WTC11 (cell line): ENCODE data around the gene HSPA12A. TPM values are rescaled to one million over a fixed set of nuclear protein-coding genes. Genes with fewer than 3 reads are reported as not detected.

Experiments used
- ATAC-seq: fragments of 200-7000 bp; cut with Tn5 transposase; 2 replicates; pipeline ENCODE4 v1.10.0; 2021; ENCODE audit warnings: mild to moderate bottlenecking, moderate library complexity
- CTCF ChIA-PET: fragments of 300-600 bp; sonication (Branson Sonifier 250); formaldehyde crosslinking; loops from one replicate; lab custom pipeline; 2021; ENCODE audit warnings: antibody characterized with exemption; lab: Charles Lee
- POLR2A ChIA-PET: fragments of 350-600 bp; sonication (Branson Sonifier 250); formaldehyde crosslinking; loops from one replicate; lab custom pipeline; 2021; ENCODE audit warnings: antibody characterized with exemption; lab: Charles Lee
- DNase-seq: peaks from one replicate; pipeline ENCODE4 v3.0.0; 2021; ENCODE audit warnings: low spot score
- H3K27ac Mint-ChIP-seq: 2 replicates; pipeline ENCODE4 v1.8.0; 2021; ENCODE audit warnings: mixed read lengths
- H3K27me3 Mint-ChIP-seq: 2 replicates; pipeline ENCODE4 v1.8.0; 2021; ENCODE audit warnings: low read depth, mild to moderate bottlenecking, moderate library complexity, mixed read lengths
- H3K36me3 Mint-ChIP-seq: 2 replicates; pipeline ENCODE4 v1.8.0; 2021; ENCODE audit warnings: mixed read lengths
- H3K4me1 Mint-ChIP-seq: 2 replicates; pipeline ENCODE4 v1.8.0; 2022; ENCODE audit warnings: mixed read lengths
- H3K4me3 Mint-ChIP-seq: 2 replicates; pipeline ENCODE4 v1.8.0; 2021; ENCODE audit warnings: mild to moderate bottlenecking, moderate library complexity, mixed read lengths
- H3K9me3 Mint-ChIP-seq: 2 replicates; pipeline ENCODE4 v1.8.0; 2021; ENCODE audit warnings: mixed read lengths
- ATF1 ChIP-seq: sonication (generic); formaldehyde crosslinking; IDR thresholded peaks from 2 replicates; pipeline ENCODE4 v1.8.1; 2023; ENCODE audit warnings: mild to moderate bottlenecking, moderate library complexity, missing genetic modification reagents
- E2F1 ChIP-seq: sonication (generic); formaldehyde crosslinking; IDR thresholded peaks from 2 replicates; pipeline ENCODE4 v1.8.0; 2022; ENCODE audit warnings: mild to moderate bottlenecking, missing genetic modification reagents
- ERG ChIP-seq: fragments of 250-450 bp; sonication (Bioruptor Pico); IDR thresholded peaks from 2 replicates; pipeline ENCODE4 v1.8.0; 2021; ENCODE audit warnings: mild to moderate bottlenecking
- ETV6 ChIP-seq: sonication (generic); formaldehyde crosslinking; IDR thresholded peaks from 2 replicates; pipeline ENCODE4 v1.8.1; 2022; ENCODE audit warnings: mild to moderate bottlenecking, missing genetic modification reagents
- FOXP1 ChIP-seq: sonication (generic); formaldehyde crosslinking; IDR thresholded peaks from 2 replicates; pipeline ENCODE4 v1.8.0; 2022; ENCODE audit warnings: missing genetic modification reagents, mild to moderate bottlenecking, moderate library complexity, borderline replicate concordance
- IRF1 ChIP-seq: sonication (generic); formaldehyde crosslinking; IDR thresholded peaks from 2 replicates; pipeline ENCODE4 v1.8.0; 2023; ENCODE audit warnings: missing genetic modification reagents
- IRF2 ChIP-seq: sonication (generic); formaldehyde crosslinking; IDR thresholded peaks from 2 replicates; pipeline ENCODE4 v1.8.0; 2022; ENCODE audit warnings: low read depth, missing genetic modification reagents, borderline replicate concordance
- NFATC4 ChIP-seq: fragments of 250-450 bp; sonication (Bioruptor Pico); IDR thresholded peaks from 2 replicates; pipeline ENCODE4 v1.9.0; 2021; ENCODE audit warnings: mild to moderate bottlenecking
- NFE2L1 ChIP-seq: sonication (generic); formaldehyde crosslinking; IDR thresholded peaks from 2 replicates; pipeline ENCODE4 v1.8.1; 2023; ENCODE audit warnings: missing genetic modification reagents
- NR3C1 ChIP-seq: sonication (generic); formaldehyde crosslinking; conservative IDR thresholded peaks from 2 replicates; pipeline ENCODE4 v1.8.1; 2023; ENCODE audit warnings: low read depth, mild to moderate bottlenecking, missing genetic modification reagents
- RELA ChIP-seq: sonication (generic); formaldehyde crosslinking; IDR thresholded peaks from 2 replicates; pipeline ENCODE4 v1.8.1; 2022; ENCODE audit warnings: missing genetic modification reagents, mild to moderate bottlenecking, borderline replicate concordance
- TCF7 ChIP-seq: sonication (generic); formaldehyde crosslinking; IDR thresholded peaks from 2 replicates; pipeline ENCODE4 v1.8.0; 2022; ENCODE audit warnings: mild to moderate bottlenecking, low read depth, missing genetic modification reagents, moderate library complexity
- ZNF138 ChIP-seq: sonication (generic); formaldehyde crosslinking; conservative IDR thresholded peaks from 2 replicates; pipeline ENCODE4 v1.8.1; 2022; ENCODE audit warnings: mild to moderate bottlenecking, moderate library complexity, missing genetic modification reagents
- ZNF219 ChIP-seq: sonication (generic); formaldehyde crosslinking; IDR thresholded peaks from 2 replicates; pipeline ENCODE4 v1.8.0; 2023; ENCODE audit warnings: missing genetic modification reagents, mild to moderate bottlenecking, borderline replicate concordance
- ZNF232 ChIP-seq: sonication (generic); formaldehyde crosslinking; IDR thresholded peaks from 2 replicates; pipeline ENCODE4 v1.8.0; 2022; ENCODE audit warnings: mild to moderate bottlenecking, missing genetic modification reagents
- total RNA-seq: library from RNA; stranded (reverse); gene quantifications from 3 replicates; pipeline ENCODE4 v1.2.3, GENCODE V29; 2021
- TF ChIP-seq, protein P1 (sequence below): sonication (generic); formaldehyde crosslinking; IDR thresholded peaks from 2 replicates; pipeline ENCODE4 v1.8.1; 2023; ENCODE audit warnings: mild to moderate bottlenecking, missing genetic modification reagents, moderate library complexity
- TF ChIP-seq, protein P2 (sequence below): fragments of 250-450 bp; sonication (Bioruptor Pico); IDR thresholded peaks from 2 replicates; pipeline ENCODE4 v1.9.0; 2021; ENCODE audit warnings: moderate library complexity, mild to moderate bottlenecking, inconsistent platforms, borderline replicate concordance

HSPA12A gene
- total RNA-seq, 1 experiment from 2014 or later: 7.2 TPM

DNA sequence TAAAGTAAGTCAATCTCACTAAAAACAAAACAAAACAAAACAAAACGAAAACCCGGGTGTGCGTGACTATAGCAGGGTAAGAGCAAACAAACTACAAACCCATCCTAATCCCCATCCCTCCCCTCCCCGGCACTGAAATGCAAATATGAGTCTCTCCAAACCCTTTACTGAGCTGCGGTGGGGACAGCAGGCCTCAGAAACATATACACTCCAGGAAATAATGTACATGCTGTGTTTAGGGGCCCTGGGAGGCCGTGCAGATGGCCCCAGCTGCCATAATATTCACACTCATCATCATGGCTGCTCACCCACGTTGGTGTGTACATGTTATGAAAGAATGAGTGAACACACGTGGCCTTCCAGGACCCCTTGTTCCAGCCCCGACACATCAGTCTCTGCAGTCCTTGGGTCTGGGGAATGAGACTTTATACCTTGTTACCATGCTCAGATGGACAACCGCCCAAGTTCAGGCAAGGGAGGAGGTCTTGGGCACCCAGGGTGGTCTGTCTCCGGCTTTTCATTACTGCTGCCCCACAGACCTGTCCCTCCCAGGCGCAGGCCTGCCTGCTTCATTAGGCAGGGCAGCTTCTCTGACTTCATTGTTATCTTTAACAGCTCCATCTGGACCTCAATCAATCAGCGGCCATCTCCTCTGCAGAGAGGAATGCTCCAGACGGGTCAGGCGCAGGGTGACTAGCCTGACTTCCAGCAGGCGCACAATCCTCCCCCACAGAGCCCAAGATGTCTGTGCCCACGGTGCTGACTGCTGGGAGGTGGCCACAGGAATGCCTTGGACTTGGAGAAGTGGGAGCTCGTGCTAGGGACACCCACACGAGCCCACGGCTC is 20.6 kb downstream of the HSPA12A start:
- POLR2A ChIA-PET: interaction anchor here (0.8 kb wide), 1 partner anchor 10 kb away, joined by 3 read pairs; no protein-coding TSS in a partner anchor
- CTCF ChIA-PET: interaction anchor here (1.0 kb wide), 3 partner anchors 20 to 75 kb away, joined by 3 read pairs; no protein-coding TSS in a partner anchor
- Mint-ChIP-seq H3K4me3 (no peak overlapping the region), H3K4me1 (peaks cover 19% of the 10 kb centered on the region), H3K36me3 (no peaks in the 10 kb centered on the region), H3K9me3 (no peaks in the 10 kb centered on the region), H3K27ac (no peak overlapping the region), H3K27me3 (no peaks in the 10 kb centered on the region)
- TF ChIP-seq IRF1 (no peak), ZNF232 (CRISPR knock-in tag) (no peak), ETV6 (CRISPR knock-in tag) (no peak), ATF1 (CRISPR knock-in tag) (no peak), TCF7 (CRISPR knock-in tag) (no peak), ZNF138 (CRISPR knock-in tag) (no peak), NFATC4 (CRISPR knock-in tag) (no peak), E2F1 (CRISPR knock-in tag) (no peak), ZNF219 (CRISPR knock-in tag) (no peak), IRF2 (CRISPR knock-in tag) (no peak), ERG (CRISPR knock-in tag) (no peak), NFE2L1 (CRISPR knock-in tag) (no peak), RELA (CRISPR knock-in tag) (no peak), NR3C1 (CRISPR knock-in tag) (no peak)
- TF ChIP-seq, protein P1, sequence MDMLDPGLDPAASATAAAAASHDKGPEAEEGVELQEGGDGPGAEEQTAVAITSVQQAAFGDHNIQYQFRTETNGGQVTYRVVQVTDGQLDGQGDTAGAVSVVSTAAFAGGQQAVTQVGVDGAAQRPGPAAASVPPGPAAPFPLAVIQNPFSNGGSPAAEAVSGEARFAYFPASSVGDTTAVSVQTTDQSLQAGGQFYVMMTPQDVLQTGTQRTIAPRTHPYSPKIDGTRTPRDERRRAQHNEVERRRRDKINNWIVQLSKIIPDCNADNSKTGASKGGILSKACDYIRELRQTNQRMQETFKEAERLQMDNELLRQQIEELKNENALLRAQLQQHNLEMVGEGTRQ: no peak
- TF ChIP-seq, protein P2, sequence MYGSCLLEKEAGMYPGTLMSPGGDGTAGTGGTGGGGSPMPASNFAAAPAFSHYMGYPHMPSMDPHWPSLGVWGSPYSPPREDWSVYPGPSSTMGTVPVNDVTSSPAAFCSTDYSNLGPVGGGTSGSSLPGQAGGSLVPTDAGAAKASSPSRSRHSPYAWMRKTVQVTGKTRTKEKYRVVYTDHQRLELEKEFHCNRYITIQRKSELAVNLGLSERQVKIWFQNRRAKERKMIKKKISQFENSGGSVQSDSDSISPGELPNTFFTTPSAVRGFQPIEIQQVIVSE: no peak
- DNase-seq: no peak
- no peak for ATAC-seq

DNA sequence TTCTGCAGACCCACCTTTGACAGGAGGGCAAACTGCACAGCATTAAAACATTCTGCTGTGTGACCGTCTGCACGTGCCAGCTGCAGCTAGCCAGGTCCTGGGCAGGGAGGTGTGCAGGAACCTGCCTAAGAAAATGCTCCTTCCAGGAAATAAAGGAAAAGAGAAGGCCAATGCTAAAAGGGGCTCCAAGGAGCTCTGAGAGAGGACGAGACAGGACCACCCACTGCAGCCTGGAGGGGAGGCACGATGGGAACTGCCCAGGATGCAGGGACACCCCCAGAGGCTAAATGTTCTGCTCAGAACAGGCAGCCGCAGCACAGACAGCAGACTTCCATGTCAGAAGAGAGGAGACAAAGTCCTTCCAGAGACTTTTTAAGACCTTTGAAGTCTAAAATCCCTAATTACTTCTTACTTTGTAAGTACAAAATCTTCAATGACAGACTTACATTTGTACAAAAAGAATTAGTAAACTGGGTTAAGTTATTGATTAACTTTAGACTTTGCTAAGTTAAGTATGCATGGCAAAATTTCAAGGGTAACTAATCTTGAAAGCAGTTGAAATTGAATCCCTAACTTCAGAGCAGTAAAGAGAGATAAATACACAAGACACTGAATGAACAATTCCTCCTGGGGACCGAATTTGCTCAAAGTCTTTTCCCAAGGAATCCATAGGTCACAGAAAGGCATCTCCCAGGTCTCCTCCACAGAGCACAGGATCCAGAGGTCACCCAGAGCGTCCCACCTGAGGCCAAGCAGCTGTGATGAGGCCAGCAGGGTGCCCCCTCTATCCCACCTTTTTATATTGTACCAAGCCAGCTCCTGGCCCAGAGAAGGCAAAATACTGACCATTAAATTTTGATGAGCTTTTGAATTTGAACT is 21.5 kb downstream of the HSPA12A start:
- Mint-ChIP-seq H3K4me3 (no peak overlapping the region), H3K36me3 (no peaks in the 10 kb centered on the region), H3K27me3 (no peaks in the 10 kb centered on the region), H3K4me1 (peaks cover 19% of the 10 kb centered on the region), H3K27ac (no peak overlapping the region), H3K9me3 (no peaks in the 10 kb centered on the region)
- TF ChIP-seq FOXP1 (CRISPR knock-in tag): no peak
- ATAC-seq: no peak
- ChIA-PET CTCF (interaction anchor here (1.0 to 1.3 kb wide), 3 partner anchors 30 to 76 kb away, joined by 3 read pairs; no protein-coding TSS in a partner anchor), POLR2A (interaction anchor here (0.8 kb wide), 1 partner anchor 9 kb away, joined by 3 read pairs; no protein-coding TSS in a partner anchor)
- DNase-seq: no peak
